NCI-H1694 (cell line): ENCODE results near the gene SPRR5.

Experiments
- DNase-seq: peaks from one replicate; lab custom pipeline; 2025; lab: John Stamatoyannopoulos, UW

SPRR5 gene

GRCh38 chr1:152983234-152983633 lies 36.2 kb downstream of the SPRR5 start:
- no peak for DNase-seq

GRCh38 chr1:152983743-152984142 lies 36.7 kb downstream of the SPRR5 start, which contains the start of gene SPRR1A:
Gene SPRR1A, plus strand, starts transcription at chr1:152984081. Its CDS starts 1,150 bp downstream, at chr1:152985231.
- no peak for DNase-seq

- no peak for DNase-seq
Measured at GRCh38 chr1:152986578-152986977, 39.6 kb downstream of the SPRR5 start.

DNA sequence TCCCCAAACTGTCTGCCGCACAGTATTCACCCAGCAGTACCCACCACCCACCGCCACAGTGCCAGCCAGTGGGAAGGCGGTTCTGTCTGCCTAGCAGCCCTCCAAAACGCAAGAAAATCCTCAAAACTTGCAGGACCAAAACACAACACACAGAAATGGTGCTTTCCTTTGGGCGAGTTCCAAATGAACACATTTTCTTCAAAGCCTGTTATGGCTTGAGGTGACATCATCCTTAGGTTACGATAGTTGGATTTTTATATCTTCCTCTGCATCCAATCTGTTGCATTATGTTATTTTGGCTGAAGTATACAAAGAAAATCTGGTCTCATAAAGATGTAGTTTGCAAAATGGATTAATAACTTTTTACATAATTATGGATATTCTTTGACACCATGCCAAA lies 46.2 kb downstream of the SPRR5 start:
- DNase-seq = no peak

DNA sequence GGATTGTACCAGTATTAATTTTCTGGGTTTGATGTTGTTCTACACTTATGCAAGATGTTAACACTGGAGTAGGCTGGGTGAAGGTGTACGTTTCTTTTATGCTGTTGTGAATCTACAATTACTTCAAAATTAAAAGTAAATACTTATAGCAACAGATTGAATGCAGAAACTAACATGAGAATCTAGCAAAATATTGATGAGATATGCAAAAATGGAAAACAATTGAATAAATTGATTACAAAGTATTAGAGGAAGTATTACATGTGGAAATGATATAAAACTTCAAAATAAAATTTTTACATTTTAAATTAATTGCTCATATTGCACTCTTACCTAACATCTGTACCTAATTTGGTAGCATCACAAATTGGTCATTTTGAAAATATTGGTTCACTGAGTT lies 48.8 kb downstream of the SPRR5 start:
- no peak for DNase-seq

DNA sequence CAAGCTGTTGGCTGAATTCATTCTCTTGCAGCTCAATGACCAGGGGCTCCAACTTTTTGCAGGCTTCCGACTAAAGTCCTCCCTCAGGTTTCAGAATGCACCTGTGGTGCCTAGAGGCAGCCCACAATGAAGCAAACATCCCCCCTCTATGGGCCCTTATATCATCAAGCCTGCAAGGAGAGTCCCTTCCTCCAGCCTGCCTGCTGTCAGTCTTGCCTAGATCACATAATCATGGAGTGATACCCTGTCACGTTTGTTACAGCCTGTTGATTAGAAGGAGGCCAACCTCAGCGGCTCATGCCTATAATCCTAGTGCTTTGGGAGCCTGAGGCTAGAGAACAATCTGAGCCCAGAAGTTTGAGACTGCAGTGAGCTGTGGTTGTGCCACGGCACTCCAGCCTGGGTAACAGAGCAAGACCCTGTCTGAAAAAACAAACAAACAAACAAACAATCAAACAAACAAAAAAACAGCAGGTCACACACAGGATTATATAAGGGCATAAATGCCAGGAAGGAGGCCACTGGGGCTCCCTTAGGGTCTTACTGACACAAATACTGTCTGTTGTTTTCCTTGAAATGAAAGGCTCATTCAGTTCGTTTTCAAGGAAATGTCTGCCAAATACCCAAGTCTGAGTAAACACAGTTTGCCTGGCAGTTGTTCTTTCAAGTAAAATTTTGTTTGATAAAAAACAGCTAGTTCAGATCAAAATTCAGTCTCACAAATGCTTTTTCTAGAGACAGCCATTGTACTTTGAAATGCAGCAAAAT lies 49.8 kb downstream of the SPRR5 start:
- DNase-seq = no peak

GRCh38 chr1:152997901-152998300 lies 50.9 kb downstream of the SPRR5 start:
- no peak for DNase-seq

GRCh38 chr1:152998476-152998875 lies 51.5 kb downstream of the SPRR5 start:
- DNase-seq = no peak
